Mucosa of rectum (tissue), 2 donors: ENCODE data around the gene EGLN1.
A peak's percentile ranks its signal among the peaks of the same experiment; 100 is the strongest.
"Not testable (repeated sequence)": the region's sequence is repeated elsewhere in the genome, so short reads cannot be mapped to it uniquely, and the experiment has no call there.

Source experiments
- H3K27ac ChIP-seq, 2 donors: one replicate each; pipeline ENCODE4 v1.7.0; 2013; ENCODE audit warnings: inconsistent platforms in 2 of 2, low read depth in 2 of 2, low read length in 2 of 2
- H3K27me3 ChIP-seq, 2 donors: one replicate each; pipeline ENCODE4 v1.7.0; 2013; ENCODE audit warnings: low read length in 2 of 2; ENCODE audit not compliant: control insufficient read depth in 2 of 2, insufficient read depth in 2 of 2
- H3K36me3 ChIP-seq, 2 donors: one replicate each; pipeline ENCODE4 v1.7.0; 2013; ENCODE audit warnings: low read length in 2 of 2; ENCODE audit not compliant: control insufficient read depth in 2 of 2, insufficient read depth in 2 of 2
- H3K4me1 ChIP-seq, 2 donors: one replicate each; pipeline ENCODE4 v1.7.0; 2013; ENCODE audit warnings: low read length in 2 of 2, mild to moderate bottlenecking in 1 of 2; ENCODE audit not compliant: control insufficient read depth in 2 of 2, insufficient read depth in 2 of 2
- H3K4me3 ChIP-seq, 2 donors: one replicate each; pipeline ENCODE4 v1.7.0; 2013; ENCODE audit warnings: low read length in 2 of 2
- H3K9ac ChIP-seq, 2 donors: one replicate each; pipeline ENCODE4 v1.7.0; 2013; ENCODE audit warnings: low read length in 2 of 2, low read depth in 1 of 2, mild to moderate bottlenecking in 1 of 2
- H3K9me3 ChIP-seq, 2 donors: one replicate each; pipeline ENCODE4 v1.7.0; 2013; ENCODE audit warnings: low read length in 2 of 2; ENCODE audit not compliant: control insufficient read depth in 2 of 2
- donor health status: healthy.
- donor health status: Normal muscosa, but diverticular disease.

The EGLN1 gene

DNA sequence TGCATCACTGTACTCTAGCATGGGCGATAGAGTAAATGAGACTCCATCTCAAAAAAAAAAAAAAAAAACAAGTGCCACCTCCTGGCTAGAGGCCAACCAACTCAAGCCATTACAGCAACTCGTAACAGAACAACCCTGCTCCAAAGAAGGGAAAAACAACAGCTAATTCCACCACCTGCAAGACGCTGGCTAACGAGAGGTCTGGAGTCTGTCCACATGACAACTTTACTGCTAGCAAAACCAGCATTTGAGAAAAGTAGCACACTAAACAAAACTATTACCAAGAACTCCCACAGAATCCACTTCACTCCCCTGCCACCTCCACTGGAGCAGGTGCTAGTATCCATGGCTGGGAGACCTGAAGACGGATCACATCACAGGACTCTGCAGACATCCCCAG lies 24.1 kb upstream of the EGLN1 start:
- no peaks in the 10 kb centered on the region for H3K36me3 ChIP-seq
- no peak overlapping the region for H3K4me3 ChIP-seq
- no peak overlapping the region for H3K27ac ChIP-seq
- no peaks in the 10 kb centered on the region for H3K4me1 ChIP-seq
- no peaks in the 10 kb centered on the region for H3K27me3 ChIP-seq
- H3K9ac ChIP-seq, result no peak overlapping the region
- peaks cover 0 to 7% of the 10 kb centered on the region in 2 donors for H3K9me3 ChIP-seq

DNA sequence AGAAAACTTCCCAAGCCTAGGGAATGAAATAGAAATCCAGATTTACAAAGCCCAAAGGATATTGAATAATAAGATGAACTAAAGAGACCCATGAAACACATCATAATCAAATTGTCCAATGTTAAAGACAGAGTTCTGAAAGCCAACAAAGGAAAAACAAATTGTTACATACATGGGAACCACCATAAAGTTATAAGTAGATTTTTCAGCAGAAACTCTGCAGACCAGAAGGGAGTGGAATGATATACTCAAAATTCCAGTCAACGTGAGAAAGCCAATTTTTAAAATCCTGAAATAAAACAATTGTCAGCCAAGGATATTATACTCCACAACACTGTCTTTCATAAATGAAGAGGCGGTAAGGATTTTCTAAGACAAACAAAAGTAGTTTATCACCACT lies 22.0 kb upstream of the EGLN1 start:
- H3K4me3 ChIP-seq, result no peak overlapping the region
- H3K27ac ChIP-seq, result no peak overlapping the region
- peaks cover 0 to 7% of the 10 kb centered on the region in 2 donors for H3K9me3 ChIP-seq
- H3K4me1 ChIP-seq, result no peaks in the 10 kb centered on the region
- H3K27me3 ChIP-seq, result no peaks in the 10 kb centered on the region
- no peaks in the 10 kb centered on the region for H3K36me3 ChIP-seq
- no peak overlapping the region for H3K9ac ChIP-seq

DNA sequence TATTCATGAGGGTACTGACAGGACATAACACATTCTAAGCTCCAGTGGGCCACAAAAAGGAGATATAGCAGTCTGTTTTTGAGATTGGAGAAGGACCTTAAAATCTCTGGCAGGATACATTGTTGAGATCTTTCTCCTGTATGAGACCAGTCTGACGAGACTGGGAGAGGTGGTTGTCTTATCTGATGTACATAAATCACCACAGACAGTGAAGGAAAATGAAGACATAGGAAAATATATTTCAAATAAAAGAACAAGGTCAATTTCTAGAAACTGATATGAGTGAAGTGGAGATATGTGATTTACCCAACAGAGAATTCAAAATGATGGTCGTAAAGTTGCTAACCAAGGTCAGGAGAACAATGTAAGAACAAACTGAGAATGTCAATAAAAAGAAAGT lies 21.3 kb upstream of the EGLN1 start:
- Histone ChIP-seq H3K36me3 (no peaks in the 10 kb centered on the region), H3K27me3 (no peaks in the 10 kb centered on the region), H3K4me3 (no peak overlapping the region), H3K27ac (no peak overlapping the region), H3K9me3 (peaks cover 0 to 7% of the 10 kb centered on the region in 2 donors), H3K9ac (no peak overlapping the region), H3K4me1 (no peaks in the 10 kb centered on the region)

DNA sequence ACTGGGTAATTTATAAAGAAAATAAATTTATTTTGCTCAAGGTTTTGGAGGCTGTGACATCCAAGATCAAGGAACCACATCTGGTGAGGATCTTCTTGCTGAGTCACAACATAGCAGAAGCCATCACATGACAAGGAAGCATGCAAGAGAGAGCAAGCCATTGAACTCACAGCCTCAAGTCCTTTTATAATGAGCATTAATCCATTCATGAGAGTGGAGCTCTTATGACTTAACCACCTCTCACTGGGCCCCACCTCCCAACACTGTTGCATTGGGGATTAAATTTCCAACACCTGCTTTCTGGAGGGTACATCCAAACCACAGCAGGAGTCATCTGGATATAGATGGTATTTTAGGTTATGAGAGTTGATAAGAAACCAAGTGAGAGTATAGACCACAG lies 20.6 kb upstream of the EGLN1 start:
- no peak overlapping the region for H3K9ac ChIP-seq
- H3K27me3 ChIP-seq, result no peaks in the 10 kb centered on the region
- H3K27ac ChIP-seq, result no peak overlapping the region
- no peak overlapping the region for H3K4me3 ChIP-seq
- H3K36me3 ChIP-seq, result no peaks in the 10 kb centered on the region
- H3K4me1 ChIP-seq, result no peaks in the 10 kb centered on the region
- H3K9me3 ChIP-seq, result peaks cover 0 to 7% of the 10 kb centered on the region in 2 donors

DNA sequence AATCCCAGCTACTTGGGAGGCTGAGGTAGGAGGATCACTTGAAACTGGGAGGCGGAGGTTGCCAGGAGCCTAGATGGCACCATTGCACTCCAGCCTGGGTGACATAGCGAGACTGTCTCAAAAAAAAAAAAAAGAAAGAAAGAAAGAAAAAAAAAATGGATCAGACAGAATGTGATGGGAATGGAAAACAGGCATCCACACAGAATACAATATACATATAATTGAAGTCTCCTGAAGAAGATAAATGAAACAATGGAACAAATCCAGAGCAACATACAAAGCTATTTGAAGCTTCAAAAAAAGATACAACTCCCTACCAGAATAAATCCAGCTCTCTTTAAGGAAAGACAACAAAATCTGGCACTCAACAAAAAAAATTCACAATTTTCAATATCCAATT lies 10.9 kb upstream of the EGLN1 start:
- H3K9ac ChIP-seq, result no peak overlapping the region
- no peaks in the 10 kb centered on the region for H3K4me1 ChIP-seq
- no peaks in the 10 kb centered on the region for H3K9me3 ChIP-seq
- no peaks in the 10 kb centered on the region for H3K36me3 ChIP-seq
- no peak overlapping the region for H3K4me3 ChIP-seq
- H3K27ac ChIP-seq, result no peak overlapping the region
- no peaks in the 10 kb centered on the region for H3K27me3 ChIP-seq

DNA sequence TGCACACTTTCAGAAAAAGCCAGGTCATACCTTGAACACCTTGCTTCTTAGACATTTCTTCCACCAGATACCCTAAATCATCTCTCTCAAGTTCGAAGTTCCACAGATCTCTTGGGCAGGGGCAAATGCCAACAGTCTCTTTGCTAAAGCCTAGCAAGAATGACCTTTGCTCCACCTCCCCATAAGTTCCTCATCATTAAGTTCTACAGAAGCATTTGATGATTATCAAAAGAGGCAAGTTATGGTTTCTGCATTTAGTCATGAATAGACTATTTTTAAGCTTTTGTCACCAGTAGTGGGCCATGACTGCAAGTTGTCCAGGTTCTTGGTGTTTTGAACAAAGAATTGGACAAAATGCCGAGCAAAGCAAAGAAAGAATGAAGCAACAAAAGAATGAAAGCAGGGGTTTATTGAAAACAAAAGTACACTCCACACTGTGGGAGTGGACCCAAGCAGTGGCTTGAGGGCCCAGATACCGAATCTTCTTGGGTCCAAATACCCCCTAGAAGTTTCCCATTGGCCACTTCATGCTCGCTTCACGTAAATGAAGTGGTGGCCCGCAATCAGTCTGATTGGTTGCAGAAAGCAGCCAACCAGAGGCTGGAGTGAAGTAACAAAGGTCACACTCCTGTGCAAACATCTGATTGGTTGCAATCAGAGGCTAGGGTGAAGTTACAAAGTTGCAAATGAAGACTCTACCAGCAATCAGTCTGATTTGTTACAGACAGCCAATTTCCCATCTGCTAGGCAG lies 9.8 kb upstream of the EGLN1 start:
- Histone ChIP-seq H3K36me3 (no peaks in the 10 kb centered on the region), H3K4me3 (no peak overlapping the region), H3K27me3 (no peaks in the 10 kb centered on the region), H3K9ac (no peak overlapping the region), H3K9me3 (no peaks in the 10 kb centered on the region), H3K4me1 (no peaks in the 10 kb centered on the region), H3K27ac (no peak overlapping the region)

DNA sequence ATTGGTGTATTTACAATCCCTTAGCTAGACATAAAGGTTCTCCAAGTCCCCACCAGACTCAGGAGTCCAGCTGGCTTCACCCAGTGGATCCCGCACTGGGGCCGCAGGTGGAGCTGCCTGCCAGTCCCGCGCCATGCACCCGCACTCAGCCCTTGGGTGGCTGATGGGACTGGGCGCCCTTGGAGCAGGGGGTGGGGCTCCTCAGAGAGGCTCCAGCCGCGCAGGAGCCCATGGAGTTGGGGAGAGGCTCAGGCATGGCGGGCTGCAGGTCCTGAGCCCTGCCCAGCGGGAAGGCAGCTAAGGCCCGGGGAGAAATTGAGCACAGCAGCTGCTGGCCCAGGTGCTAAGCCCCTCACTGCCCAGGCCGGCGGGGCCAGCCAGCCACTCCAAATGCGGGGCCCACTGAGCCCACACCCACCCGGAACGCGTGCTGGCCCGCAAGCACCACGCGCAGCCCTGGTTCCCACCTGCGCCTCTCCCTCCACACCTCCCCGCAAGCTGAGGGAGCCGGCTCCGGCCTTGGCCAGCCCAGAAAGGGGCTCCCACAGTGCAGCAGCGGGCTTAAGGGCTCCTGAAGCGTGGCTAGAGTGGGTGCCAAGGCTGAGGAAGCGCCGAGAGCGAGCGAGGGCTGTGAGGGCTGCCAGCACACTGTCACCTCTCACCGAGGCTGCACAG lies 8.7 kb upstream of the EGLN1 start:
- not testable (repeated sequence) for H3K4me3 ChIP-seq, H3K9ac ChIP-seq, H3K27ac ChIP-seq

DNA sequence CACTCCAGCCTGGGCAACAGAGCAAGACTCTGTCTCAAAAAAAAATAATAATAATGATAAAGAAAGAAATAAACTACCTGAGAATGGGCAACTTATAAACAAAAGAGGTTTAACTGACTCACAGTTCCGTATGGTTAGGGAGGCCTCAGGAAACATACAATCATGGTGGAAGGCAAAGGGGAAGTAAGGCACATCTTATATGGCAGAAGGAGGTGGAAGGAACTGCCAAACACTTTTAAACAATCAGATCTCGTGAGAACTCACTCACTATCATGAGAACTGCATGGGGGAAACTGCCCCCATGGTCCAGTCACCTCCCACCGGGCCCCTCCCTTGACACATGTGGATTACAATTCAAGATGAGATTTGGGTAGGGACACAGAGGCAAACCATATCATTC lies 6.3 kb upstream of the EGLN1 start:
- H3K4me1 ChIP-seq, result peaks cover 0 to 2% of the 10 kb centered on the region in 2 donors
- no peaks in the 10 kb centered on the region for H3K9me3 ChIP-seq
- no peak overlapping the region for H3K27ac ChIP-seq
- H3K4me3 ChIP-seq, result no peak overlapping the region
- H3K36me3 ChIP-seq, result no peaks in the 10 kb centered on the region
- no peak overlapping the region for H3K9ac ChIP-seq
- no peaks in the 10 kb centered on the region for H3K27me3 ChIP-seq

More for the DNA sequence above, 8.7 kb upstream of the EGLN1 start:
- H3K4me1 ChIP-seq, H3K27me3 ChIP-seq, H3K36me3 ChIP-seq, H3K9me3 ChIP-seq: not testable (repeated sequence)

DNA sequence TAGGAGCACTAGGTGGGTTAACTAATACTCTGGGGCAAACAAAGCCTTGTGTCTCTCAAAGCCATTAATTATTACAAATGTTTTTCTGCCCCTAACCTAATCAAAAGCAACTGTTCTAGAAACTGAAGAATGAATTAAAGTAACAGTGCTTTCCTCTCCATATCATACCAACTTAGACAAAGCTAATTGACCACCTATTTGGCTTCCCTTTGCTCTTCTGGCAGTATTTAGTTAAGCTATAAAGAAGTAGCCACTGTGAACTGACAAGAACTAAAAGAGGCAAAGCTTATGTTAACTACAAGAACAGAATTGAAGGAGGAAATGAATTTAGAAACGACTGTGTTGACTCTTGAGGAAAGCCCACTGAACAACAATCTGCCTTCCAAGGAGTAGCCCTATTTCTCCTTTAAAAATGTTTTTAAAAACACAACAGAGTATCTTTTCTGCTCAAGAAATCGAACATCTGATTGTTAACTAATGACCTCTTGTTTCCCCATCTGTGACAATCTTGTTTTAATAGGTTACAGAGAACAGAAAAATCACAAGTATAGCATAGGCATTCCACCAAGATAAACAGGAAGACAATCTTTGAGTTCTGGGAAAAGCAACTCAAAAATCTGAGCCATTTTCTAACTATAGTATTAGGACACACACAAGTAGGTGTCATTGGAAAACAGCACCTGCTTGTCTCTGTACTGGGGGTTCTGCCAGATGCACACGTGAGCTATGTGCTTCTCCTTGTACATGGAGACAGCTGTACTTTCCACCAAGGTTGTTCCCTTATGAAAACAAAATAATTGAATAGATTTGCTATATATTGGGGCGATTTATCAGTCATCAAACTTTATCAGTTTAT lies 3.1 kb upstream of the EGLN1 start:
- Histone ChIP-seq H3K4me3 (no peak overlapping the region), H3K27me3 (no peaks in the 10 kb centered on the region), H3K9me3 (no peaks in the 10 kb centered on the region), H3K4me1 (peaks cover 4% of the 10 kb centered on the region in 2 donors), H3K9ac (no peak overlapping the region), H3K36me3 (no peaks in the 10 kb centered on the region), H3K27ac (no peak overlapping the region)

DNA sequence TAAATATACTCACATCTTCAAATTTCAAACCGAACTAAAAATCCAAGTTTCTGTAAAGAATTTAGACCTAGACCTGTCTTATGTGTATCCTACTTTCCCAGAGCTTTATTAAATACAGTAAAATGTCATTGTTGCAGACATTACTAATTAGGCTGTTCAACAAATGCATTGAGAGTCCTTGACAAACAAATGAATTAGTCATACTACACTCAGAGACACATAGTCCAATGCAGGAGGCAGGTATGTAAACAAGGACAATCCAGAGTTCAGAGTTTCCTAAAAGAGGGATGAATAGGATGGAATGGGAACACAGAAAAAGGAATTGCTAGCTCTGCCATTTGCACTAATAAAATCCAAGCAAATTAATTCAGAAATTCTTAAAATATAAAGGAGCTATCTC lies 1.6 kb upstream of the EGLN1 start:
- Histone ChIP-seq H3K36me3 (no peaks in the 10 kb centered on the region), H3K27me3 (no peaks in the 10 kb centered on the region), H3K4me3 (peak overlapping the region; percentile 87 to 89), H3K9ac (no peak overlapping the region), H3K27ac (no peak overlapping the region), H3K9me3 (no peaks in the 10 kb centered on the region), H3K4me1 (peaks cover 6 to 17% of the 10 kb centered on the region in 2 donors)
